GM10266 (cell line): ENCODE data around the gene SPOPL.

Experiments used
- DNase-seq: peaks from one replicate; pipeline ENCODE4 v3.0.0; 2012; ENCODE audit errors: extremely low spot score
- CTCF ChIP-seq: IDR thresholded peaks from 2 replicates; pipeline ENCODE4 v1.5.1; 2012; ENCODE audit warnings: mild to moderate bottlenecking, low read depth; ENCODE audit not compliant: control insufficient read depth, insufficient read depth; ENCODE audit errors: missing control alignments

The SPOPL gene

GRCh38 chr2:138494265-138494966 lies 7.2 kb upstream of the SPOPL start:
- DNase-seq = no peak
- no peak for TF ChIP-seq CTCF

- no peak for TF ChIP-seq CTCF
- DNase-seq = no peak
These were observed 6.2 kb upstream of the SPOPL start for GRCh38 chr2:138495384-138495783.

- no peak for DNase-seq
- no peak for TF ChIP-seq CTCF
These were observed 5.4 kb upstream of the SPOPL start for GRCh38 chr2:138496096-138496651.

GRCh38 chr2:138497294-138497693 lies 4.3 kb upstream of the SPOPL start:
- DNase-seq = no peak
- TF ChIP-seq CTCF = no peak

GRCh38 chr2:138499684-138500083 lies 1.9 kb upstream of the SPOPL start:
- no peak for TF ChIP-seq CTCF

GRCh38 chr2:138500592-138501424 lies 762 bp upstream of the SPOPL start:
- no peak for TF ChIP-seq CTCF
- no peak for DNase-seq

More at GRCh38 chr2:138499684-138500083, 1.9 kb upstream of the SPOPL start:
- DNase-seq = no peak
